GM23338 (cell line): ENCODE measurements around the gene FOXP1. TPM values are rescaled to one million over a fixed set of nuclear protein-coding genes. Genes with fewer than 3 reads are reported as not detected.

Source experiments
- ATAC-seq: fragments of 200-7000 bp; cut with Tn5 transposase; 3 replicates; pipeline ENCODE4 v1.9.1; 2020
- DNase-seq: peaks from one replicate; pipeline ENCODE4 v3.0.0-alpha.2; 2015; ENCODE audit warnings: low spot score
- H2AFZ ChIP-seq: fragments of 200-600 bp; sonication (generic); 2 replicates; pipeline ENCODE4 v1.8.0; 2016; ENCODE audit warnings: antibody characterized with exemption, mild to moderate bottlenecking, moderate library complexity
- H3F3A ChIP-seq: fragments of 200-600 bp; sonication (generic); replicated peaks from 2 replicates; pipeline ENCODE4 v1.8.0; 2017; ENCODE audit warnings: antibody characterized with exemption, mixed run types, low read depth
- H3K27ac ChIP-seq: fragments of 200-600 bp; sonication (generic); 2 replicates; pipeline ENCODE4 v1.6.1; 2016; ENCODE audit warnings: low read depth
- H3K27me3 ChIP-seq: fragments of 200-600 bp; sonication (generic); 2 replicates; pipeline ENCODE4 v1.8.0; 2016; ENCODE audit warnings: mild to moderate bottlenecking, mixed run types, moderate library complexity; ENCODE audit not compliant: insufficient read depth
- H3K36me3 ChIP-seq: fragments of 200-600 bp; sonication (generic); 2 replicates; pipeline ENCODE4 v1.8.0; 2016; ENCODE audit warnings: mild to moderate bottlenecking; ENCODE audit not compliant: insufficient read depth
- H3K4me1 ChIP-seq: fragments of 200-600 bp; sonication (generic); 2 replicates; pipeline ENCODE4 v1.8.0; 2016; ENCODE audit warnings: mild to moderate bottlenecking, moderate library complexity; ENCODE audit not compliant: insufficient read depth
- H3K4me2 ChIP-seq: fragments of 200-600 bp; sonication (generic); 2 replicates; pipeline ENCODE4 v1.7.1; 2017; ENCODE audit warnings: mixed run types
- H3K4me3 ChIP-seq: fragments of 200-600 bp; sonication (generic); 2 replicates; pipeline ENCODE4 v1.6.1; 2016; ENCODE audit warnings: mixed run types
- H3K79me2 ChIP-seq: fragments of 200-600 bp; sonication (generic); replicated peaks from 2 replicates; pipeline ENCODE4 v1.8.0; 2017; ENCODE audit warnings: mild to moderate bottlenecking; ENCODE audit not compliant: insufficient read depth
- H3K9me2 ChIP-seq: fragments of 200-600 bp; sonication (generic); 2 replicates; pipeline ENCODE4 v1.8.0; 2017; ENCODE audit not compliant: insufficient read depth
- H4K20me1 ChIP-seq: fragments of 200-600 bp; sonication (generic); replicated peaks from 2 replicates; pipeline ENCODE4 v1.8.0; 2017; ENCODE audit warnings: mild to moderate bottlenecking; ENCODE audit not compliant: insufficient read depth
- H3K27ac Mint-ChIP-seq: 2 replicates; pipeline ENCODE4 v1.8.0; 2020; ENCODE audit warnings: inconsistent platforms, mild to moderate bottlenecking, moderate library complexity, mixed read lengths
- H3K27me3 Mint-ChIP-seq: 3 replicates; pipeline ENCODE4 v1.8.0; 2022; ENCODE audit warnings: low read depth, mild to moderate bottlenecking, moderate library complexity, mixed read lengths, inconsistent platforms; ENCODE audit not compliant: insufficient read depth, poor library complexity
- H3K36me3 Mint-ChIP-seq: 3 replicates; pipeline ENCODE4 v1.8.0; 2021; ENCODE audit warnings: low read depth, mild to moderate bottlenecking, inconsistent platforms, moderate library complexity, mixed read lengths
- H3K4me1 Mint-ChIP-seq: 3 replicates; pipeline ENCODE4 v1.8.0; 2020; ENCODE audit warnings: mild to moderate bottlenecking, inconsistent platforms, mixed read lengths
- H3K4me3 Mint-ChIP-seq: 3 replicates; pipeline ENCODE4 v1.8.0; 2021; ENCODE audit warnings: moderate library complexity, mild to moderate bottlenecking, inconsistent platforms, mixed read lengths
- H3K9me3 Mint-ChIP-seq: 3 replicates; pipeline ENCODE4 v1.8.0; 2020; ENCODE audit warnings: moderate library complexity, mild to moderate bottlenecking, inconsistent platforms, mixed read lengths
- CREB1 ChIP-seq: fragments of 250-450 bp; sonication (Bioruptor Pico); IDR thresholded peaks from 2 replicates; pipeline ENCODE4 v1.5.0; 2020; ENCODE audit warnings: low read depth, mild to moderate bottlenecking, moderate library complexity
- CTCF ChIP-seq, 2 experiments: fragments of 200-600 bp in 1 of 2; sonication (generic) in 1 of 2; conservative IDR thresholded peaks; 2 replicates each; pipeline versions ENCODE4 v1.5.1 to v1.6.1; 2016 to 2017; ENCODE audit warnings: antibody characterized with exemption in 2 of 2, low read depth in 2 of 2, mild to moderate bottlenecking in 2 of 2, moderate library complexity in 1 of 2
- ETS1 ChIP-seq: IDR thresholded peaks from 2 replicates; pipeline ENCODE4 v1.6.1; 2016; ENCODE audit warnings: antibody characterized with exemption
- EZH2 ChIP-seq: fragments of 200-600 bp; sonication (generic); IDR thresholded peaks from one replicate; pipeline ENCODE4 v1.8.0; 2017; ENCODE audit warnings: antibody characterized with exemption, mild to moderate bottlenecking, low read depth; ENCODE audit not compliant: unreplicated experiment
- EZH2phosphoT487 ChIP-seq: fragments of 200-600 bp; sonication (generic); IDR thresholded peaks from one replicate; pipeline ENCODE4 v1.8.1; 2018; ENCODE audit warnings: antibody characterized with exemption; ENCODE audit not compliant: unreplicated experiment
- JUNB ChIP-seq: IDR thresholded peaks from one replicate; pipeline ENCODE4 v1.6.1; 2016; ENCODE audit warnings: antibody characterized with exemption; ENCODE audit not compliant: unreplicated experiment
- NANOG ChIP-seq: IDR thresholded peaks from 2 replicates; pipeline ENCODE4 v1.6.1; 2016; ENCODE audit warnings: antibody characterized with exemption, borderline replicate concordance
- POLR2AphosphoS5 ChIP-seq: IDR thresholded peaks from 2 replicates; pipeline ENCODE4 v1.6.1; 2016; ENCODE audit warnings: antibody characterized with exemption, low read depth
- REST ChIP-seq: IDR thresholded peaks from one replicate; pipeline ENCODE4 v1.6.1; 2018; ENCODE audit warnings: antibody characterized with exemption; ENCODE audit not compliant: unreplicated experiment
- ZNF114 ChIP-seq: fragments of 250-450 bp; sonication (Bioruptor Pico); IDR thresholded peaks from 2 replicates; pipeline ENCODE4 v1.5.0; 2020; ENCODE audit warnings: mild to moderate bottlenecking, moderate library complexity
- ZNF331 ChIP-seq: fragments of 250-450 bp; sonication (Bioruptor Pico); IDR thresholded peaks from 2 replicates; pipeline ENCODE4 v1.5.0; 2020; ENCODE audit warnings: low read depth, mild to moderate bottlenecking, moderate library complexity
- ZNF462 ChIP-seq: fragments of 250-450 bp; sonication (Bioruptor Pico); IDR thresholded peaks from 2 replicates; pipeline ENCODE4 v1.5.0; 2020; ENCODE audit warnings: mild to moderate bottlenecking, moderate library complexity
- polyA plus RNA-seq: library from polyadenylated mRNA; unstranded; fragments of >200 nt; fragmentation: Nextera tagmentation; extraction: Ambion mirVana; gene quantifications from 2 replicates; pipeline ENCODE4 v1.2.1, GENCODE V29; 2016
- total RNA-seq: library from RNA; depleted of rRNA; stranded (reverse); fragments of >200 nt; shearing (Covaris generic); gene quantifications from 2 replicates; pipeline ENCODE4 v1.2.3, GENCODE V29; 2014

FOXP1 gene
- total and polyA plus RNA-seq, 2 experiments from 2014 or later = 32.9 to 35.5 TPM

DNA sequence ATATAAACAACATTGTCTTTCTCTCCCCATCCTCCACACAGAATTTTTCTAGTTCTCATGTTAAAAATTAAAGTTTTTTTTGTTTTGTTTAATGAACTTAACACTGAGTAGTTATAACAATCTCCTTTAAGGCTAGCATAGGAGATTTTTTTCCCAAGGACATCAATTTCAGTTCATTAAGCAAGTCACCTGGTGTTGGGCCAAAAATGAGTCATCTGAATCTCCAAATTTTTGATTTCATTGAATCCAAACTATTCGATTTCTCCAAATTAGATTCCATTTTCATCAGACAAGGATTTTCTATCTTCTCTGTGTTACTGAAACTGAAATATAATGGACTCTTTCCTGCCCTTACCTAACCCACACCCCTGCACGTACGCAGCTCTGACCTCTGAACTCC, 639.6 kb downstream of the FOXP1 start (continued):
- TF ChIP-seq ZNF114 (CRISPR knock-in tag) (no peak), JUNB (no peak), ZNF331 (CRISPR knock-in tag) (no peak)

DNA sequence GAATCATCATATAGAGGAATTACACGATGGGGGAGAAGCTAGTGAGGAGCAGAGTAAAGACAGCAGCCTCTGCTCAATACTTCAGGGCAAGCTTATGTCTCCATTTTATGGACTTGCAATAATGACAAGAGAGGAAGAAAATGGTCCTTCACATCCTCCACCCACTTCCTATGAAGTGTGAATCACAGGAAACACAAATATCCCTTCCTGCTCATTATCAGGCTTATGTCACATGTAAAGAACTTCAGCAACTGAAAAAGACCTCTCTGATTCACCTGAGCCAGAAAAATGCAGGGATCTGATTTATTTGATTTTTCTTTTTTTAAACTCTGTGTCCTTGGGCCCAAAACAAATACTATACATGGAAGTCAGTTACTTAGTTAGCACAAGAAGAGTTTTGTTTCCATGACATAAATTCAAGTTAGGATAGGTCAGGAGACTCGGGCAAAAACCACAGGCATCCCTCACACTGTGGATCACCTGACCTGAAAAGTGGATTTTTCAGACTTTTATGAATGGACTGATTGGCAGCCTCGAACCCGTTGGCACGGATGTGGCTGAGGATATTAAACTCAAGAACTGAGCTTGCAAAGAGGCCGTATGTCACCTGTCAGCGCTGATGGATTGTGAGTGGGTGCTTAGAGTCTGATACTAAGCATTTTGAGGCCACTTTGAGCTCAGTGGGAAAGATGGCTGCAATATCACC, 650.3 kb downstream of the FOXP1 start:
- Histone ChIP-seq H3K36me3 (no peaks in the 10 kb centered on the region), H3K4me2 (no peak overlapping the region), H3K4me3 (no peak overlapping the region), H2AFZ (no peak overlapping the region), H3K27ac (no peak overlapping the region), H3K4me1 (no peaks in the 10 kb centered on the region), H4K20me1 (no peaks in the 10 kb centered on the region), H3K79me2 (no peaks in the 10 kb centered on the region), H3K9me2 (no peaks in the 10 kb centered on the region), H3K27me3 (no peaks in the 10 kb centered on the region), H3F3A (no peaks in the 10 kb centered on the region)
- Mint-ChIP-seq H3K4me1 (no peaks in the 10 kb centered on the region), H3K27ac (no peak overlapping the region), H3K4me3 (no peak overlapping the region), H3K27me3 (no peaks in the 10 kb centered on the region), H3K9me3 (no peaks in the 10 kb centered on the region), H3K36me3 (no peaks in the 10 kb centered on the region)
- DNase-seq = no peak
- no peak for ATAC-seq
- TF ChIP-seq ZNF462 (CRISPR knock-in tag) (no peak), ETS1 (no peak), POLR2AphosphoS5 (no peak), CTCF (conservative IDR thresholded peaks at IDR 0.05; ENCODE audit: low read depth in 2 of 2) (no peak), EZH2phosphoT487 (no peak), JUNB (no peak), CREB1 (CRISPR knock-in tag) (no peak), ZNF114 (CRISPR knock-in tag) (no peak), NANOG (no peak), EZH2 (no peak), REST (no peak), ZNF331 (CRISPR knock-in tag) (no peak)
